GM12892 (cell line): ENCODE measurements around the gene APBB1.
A peak's percentile ranks its signal among the peaks of the same experiment; 100 is the strongest.
"Not testable (repeated sequence)": the region's sequence is repeated elsewhere in the genome, so short reads cannot be mapped to it uniquely, and the experiment has no call there.

Source experiments
- DNase-seq: peaks from one replicate; pipeline ENCODE4 v3.0.0; 2011; ENCODE audit not compliant: insufficient read length
- FAIRE-seq: peaks from 2 replicates; lab custom pipeline; 2011; peaks lifted over from hg19 to GRCh38; lab: Jason Lieb, UNC
- POLR2A ChIP-seq: IDR thresholded peaks from 2 replicates; pipeline ENCODE4 v1.6.1; 2011; ENCODE audit warnings: low read depth, low read length, control low read depth
- POLR2AphosphoS5 ChIP-seq: IDR thresholded peaks from 2 replicates; pipeline ENCODE4 v1.6.1; 2011; ENCODE audit warnings: low read depth, low read length, control low read depth
- TAF1 ChIP-seq: IDR thresholded peaks from 2 replicates; pipeline ENCODE4 v1.6.1; 2011; ENCODE audit warnings: low read depth, mild to moderate bottlenecking, control low read depth, low read length, borderline replicate concordance

APBB1 gene

DNA sequence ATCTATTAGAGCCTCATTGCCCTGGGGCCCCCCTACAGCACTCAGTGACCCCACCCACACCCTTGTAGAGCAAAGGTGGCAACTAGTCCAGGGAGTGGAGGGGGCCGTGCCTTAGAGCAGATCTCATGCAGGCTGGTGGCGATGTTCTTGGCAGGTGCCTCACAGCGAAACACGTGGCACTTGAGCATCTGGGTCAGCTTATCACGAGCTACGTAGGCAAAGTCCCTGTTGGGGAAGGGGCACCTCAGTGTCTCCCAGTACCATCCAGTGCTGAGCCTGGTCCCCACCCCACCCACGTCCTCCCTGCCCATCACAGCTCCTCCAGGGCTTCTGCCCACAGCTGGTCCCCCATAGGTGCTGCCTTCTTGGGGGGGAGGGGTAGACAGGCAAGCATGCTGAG is 17.4 kb downstream of the APBB1 start:
- TF ChIP-seq POLR2A (no peak), TAF1 (no peak), POLR2AphosphoS5 (no peak)
- DNase-seq, result no peak
- FAIRE-seq, result peak; percentile 73

DNA sequence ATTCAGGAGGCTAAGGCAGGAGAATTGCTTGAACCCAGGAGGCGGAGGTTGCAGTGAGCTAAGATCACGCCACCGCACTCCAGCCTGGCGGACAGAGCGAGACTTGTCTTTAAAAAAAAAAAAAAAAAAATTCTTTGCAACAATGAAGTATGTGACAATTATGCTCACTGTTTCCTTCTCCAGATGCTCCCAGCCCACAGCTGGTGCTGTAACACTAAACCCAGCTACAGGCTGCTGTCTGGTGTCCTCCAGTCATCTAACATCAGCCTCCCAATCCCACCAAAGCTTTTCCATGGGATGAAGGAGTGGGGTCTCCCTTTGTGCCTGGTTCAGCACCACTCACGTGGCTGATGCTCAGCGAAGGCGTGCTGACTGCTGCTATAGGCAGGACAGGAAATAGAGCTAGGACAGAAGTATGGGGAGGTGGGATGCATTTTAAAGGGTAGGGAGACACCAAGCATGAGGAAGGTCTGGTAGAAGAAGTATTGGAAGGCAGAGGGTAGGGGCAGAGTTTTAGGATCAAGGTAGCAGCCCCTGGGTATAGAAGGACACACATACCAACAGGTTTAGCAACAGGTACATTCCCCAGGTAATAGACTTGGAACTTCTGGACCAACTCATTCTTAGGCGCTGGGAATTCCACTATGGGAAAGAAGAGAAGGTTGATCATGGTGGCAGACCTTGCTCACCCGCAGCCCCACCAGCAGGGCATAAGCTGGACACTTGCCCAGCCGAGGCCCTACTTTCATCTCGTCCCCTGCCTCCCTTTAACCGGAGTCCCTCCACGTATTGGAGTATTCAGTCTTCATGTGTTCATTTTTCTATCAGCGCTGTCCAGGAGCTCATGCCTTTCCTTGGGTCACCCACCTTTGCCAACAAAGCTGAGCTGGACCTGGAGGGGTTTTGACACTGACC is 18.2 kb downstream of the APBB1 start:
- DNase-seq (no peak), FAIRE-seq (no peak)
- TF ChIP-seq TAF1 (no peak), POLR2A (no peak), POLR2AphosphoS5 (no peak)

DNA sequence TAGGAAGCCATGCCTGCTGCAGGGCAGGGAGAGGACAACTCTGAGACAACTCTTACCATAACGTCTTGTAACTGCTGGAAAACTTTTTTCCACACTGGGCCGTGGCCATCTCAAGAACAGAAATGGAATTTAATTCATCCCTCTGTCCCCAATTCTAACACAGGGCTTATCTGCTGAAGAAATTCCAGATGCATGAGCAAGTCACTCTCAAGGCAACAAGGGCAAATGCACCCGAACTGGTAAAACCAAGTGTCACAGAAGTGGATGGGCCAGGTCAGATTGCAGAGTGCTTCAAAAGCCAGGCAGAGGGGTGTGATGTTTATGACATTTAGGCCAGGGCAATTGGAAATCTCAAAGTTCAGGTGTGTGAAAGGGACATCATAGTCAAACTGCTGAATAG is 21.3 kb downstream of the APBB1 start:
- FAIRE-seq (no peak), DNase-seq (no peak)
- TF ChIP-seq TAF1 (no peak), POLR2A (no peak), POLR2AphosphoS5 (no peak)

DNA sequence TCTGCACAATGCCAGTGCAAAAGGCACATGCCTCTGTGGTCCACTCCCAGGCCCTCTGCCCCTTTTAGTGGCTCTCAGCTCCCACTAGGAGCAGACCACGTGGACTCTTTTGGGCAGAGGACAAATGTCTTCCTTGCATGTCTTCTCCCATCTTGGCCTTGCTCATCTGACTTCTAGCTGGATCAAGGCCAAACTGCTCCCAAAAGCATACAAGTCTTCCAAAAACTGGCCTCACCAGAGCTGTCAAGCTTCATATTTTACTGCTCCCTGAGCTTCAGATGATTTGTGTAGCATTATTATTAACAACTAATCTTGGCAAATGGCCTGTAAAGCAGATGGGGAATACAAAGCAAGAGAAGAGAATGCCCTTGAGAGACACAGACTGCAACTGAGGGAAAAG is 21.7 kb downstream of the APBB1 start:
- no peak for DNase-seq
- TF ChIP-seq POLR2A (no peak), POLR2AphosphoS5 (no peak), TAF1 (no peak)
- FAIRE-seq, result no peak

DNA sequence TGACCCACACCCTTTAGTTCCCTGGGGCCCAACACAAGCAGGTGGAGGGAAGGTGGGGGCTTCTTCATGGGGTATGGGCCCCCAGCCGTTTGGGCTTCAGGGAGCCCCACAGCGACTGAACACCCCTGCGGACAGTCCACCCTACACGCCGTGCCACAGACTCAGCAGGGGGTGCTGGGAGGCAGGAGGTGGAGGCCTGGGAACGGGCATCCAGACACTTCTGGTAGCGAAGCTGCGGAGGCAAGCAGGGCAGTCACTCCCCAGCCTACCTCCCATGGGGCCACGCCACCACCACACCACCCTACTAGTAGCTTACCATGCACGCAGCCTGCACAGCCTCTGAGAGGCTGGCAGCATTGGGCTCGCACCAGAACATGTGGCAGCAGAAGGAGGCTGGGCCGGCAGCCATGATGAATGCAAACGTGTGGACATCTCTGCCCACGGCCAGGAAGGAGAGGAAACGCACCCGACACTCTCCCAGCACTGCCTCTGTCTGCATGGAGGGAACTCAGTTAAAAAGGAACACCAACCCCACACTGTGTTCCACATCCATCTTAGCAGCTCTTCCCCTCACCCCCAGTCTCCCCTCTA is 23.3 kb downstream of the APBB1 start:
- TF ChIP-seq POLR2A, result no peak
- no peak for TF ChIP-seq POLR2AphosphoS5
- TF ChIP-seq TAF1, result no peak
- no peak for FAIRE-seq

DNA sequence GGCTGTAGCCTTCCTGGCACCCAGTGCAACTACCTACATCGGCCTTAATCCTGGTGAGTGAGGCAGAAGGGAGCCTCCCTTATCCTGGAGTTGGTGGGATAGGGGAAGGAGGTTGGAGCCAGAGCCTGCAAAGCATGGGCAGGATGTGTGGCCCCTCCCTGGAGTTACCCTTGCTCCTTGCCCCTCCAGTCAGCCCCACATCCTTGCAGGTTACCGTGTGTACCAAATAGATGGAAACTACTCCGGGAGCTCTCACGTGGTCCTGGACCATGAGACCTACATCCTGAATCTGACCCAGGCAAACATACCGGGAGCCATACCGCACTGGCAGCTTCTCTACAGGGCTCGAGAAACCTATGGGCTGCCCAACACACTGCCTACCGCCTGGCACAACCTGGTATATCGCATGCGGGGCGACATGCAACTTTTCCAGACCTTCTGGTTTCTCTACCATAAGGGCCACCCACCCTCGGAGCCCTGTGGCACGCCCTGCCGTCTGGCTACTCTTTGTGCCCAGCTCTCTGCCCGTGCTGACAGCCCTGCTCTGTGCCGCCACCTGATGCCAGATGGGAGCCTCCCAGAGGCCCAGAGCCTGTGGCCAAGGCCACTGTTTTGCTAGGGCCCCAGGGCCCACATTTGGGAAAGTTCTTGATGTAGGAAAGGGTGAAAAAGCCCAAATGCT is 24.8 kb downstream of the APBB1 start:
- no peak for DNase-seq
- no peak for FAIRE-seq
- no peak for TF ChIP-seq TAF1
- TF ChIP-seq POLR2A, result no peak
- TF ChIP-seq POLR2AphosphoS5, result no peak

More for the DNA sequence above, 23.3 kb downstream of the APBB1 start:
- no peak for DNase-seq

DNA sequence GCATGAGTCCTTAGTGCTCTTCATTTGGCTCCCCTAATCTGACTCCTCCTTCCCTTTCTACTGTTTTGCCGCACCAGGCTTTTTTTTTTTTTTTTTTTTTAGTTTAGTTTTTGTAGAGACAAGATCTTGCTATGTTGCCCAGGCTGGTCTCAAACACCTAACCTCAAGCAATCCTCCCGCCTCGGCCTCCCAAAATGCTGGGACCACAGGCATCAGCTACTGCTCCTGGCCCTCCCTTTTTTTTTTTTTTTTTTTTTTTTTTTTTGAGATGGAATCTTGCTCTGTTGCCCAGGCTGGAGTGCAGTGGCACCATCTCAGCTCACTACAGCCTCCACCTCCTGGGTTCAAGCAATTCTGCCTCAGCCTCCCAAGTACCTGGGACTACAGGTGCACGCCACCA is 26.6 kb downstream of the APBB1 start:
- FAIRE-seq, DNase-seq: not testable (repeated sequence)

DNA sequence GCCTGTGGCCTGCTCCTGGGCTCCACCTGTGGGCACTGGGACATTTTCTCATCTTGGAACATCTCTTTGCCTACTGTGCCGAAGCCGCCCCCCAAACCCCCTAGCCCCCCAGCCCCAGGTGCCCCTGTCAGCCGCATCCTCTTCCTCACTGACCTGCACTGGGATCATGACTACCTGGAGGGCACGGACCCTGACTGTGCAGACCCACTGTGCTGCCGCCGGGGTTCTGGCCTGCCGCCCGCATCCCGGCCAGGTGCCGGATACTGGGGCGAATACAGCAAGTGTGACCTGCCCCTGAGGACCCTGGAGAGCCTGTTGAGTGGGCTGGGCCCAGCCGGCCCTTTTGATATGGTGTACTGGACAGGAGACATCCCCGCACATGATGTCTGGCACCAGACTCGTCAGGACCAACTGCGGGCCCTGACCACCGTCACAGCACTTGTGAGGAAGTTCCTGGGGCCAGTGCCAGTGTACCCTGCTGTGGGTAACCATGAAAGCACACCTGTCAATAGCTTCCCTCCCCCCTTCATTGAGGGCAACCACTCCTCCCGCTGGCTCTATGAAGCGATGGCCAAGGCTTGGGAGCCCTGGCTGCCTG is 27.3 kb downstream of the APBB1 start:
- FAIRE-seq (no peak), DNase-seq (no peak)
- TF ChIP-seq POLR2AphosphoS5 (no peak), TAF1 (no peak), POLR2A (no peak)

DNA sequence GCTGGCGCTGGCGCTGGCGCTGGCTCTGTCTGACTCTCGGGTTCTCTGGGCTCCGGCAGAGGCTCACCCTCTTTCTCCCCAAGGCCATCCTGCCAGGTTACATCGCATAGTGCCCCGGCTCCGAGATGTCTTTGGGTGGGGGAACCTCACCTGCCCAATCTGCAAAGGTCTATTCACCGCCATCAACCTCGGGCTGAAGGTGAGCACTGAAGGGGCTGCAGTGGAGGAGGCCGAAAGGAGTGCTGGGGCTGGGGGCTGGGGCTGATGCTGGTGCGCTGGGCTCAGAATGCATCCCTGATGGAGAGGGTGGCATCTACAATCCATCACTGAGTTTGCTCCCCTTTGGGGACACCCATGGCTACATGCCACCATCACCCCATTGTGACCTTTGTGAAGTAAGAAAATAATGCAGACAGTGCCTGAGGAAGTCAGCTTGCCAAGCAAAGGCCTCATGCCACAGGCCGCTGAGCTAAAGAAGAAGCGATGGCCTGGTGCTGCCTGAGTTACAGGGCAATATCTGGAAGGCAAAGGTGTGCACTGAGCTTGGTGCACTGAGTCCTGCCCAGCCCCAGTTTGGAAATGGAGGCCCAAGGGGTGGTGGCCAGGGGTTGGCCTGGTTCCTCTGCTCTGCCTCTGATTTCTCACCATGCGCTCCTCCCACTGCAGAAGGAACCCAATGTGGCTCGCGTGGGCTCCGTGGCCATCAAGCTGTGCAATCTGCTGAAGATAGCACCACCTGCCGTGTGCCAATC is 28.0 kb downstream of the APBB1 start:
- FAIRE-seq (peak; percentile 61), DNase-seq (no peak)
- no peak for TF ChIP-seq TAF1
- no peak for TF ChIP-seq POLR2AphosphoS5
- TF ChIP-seq POLR2A, result no peak

DNA sequence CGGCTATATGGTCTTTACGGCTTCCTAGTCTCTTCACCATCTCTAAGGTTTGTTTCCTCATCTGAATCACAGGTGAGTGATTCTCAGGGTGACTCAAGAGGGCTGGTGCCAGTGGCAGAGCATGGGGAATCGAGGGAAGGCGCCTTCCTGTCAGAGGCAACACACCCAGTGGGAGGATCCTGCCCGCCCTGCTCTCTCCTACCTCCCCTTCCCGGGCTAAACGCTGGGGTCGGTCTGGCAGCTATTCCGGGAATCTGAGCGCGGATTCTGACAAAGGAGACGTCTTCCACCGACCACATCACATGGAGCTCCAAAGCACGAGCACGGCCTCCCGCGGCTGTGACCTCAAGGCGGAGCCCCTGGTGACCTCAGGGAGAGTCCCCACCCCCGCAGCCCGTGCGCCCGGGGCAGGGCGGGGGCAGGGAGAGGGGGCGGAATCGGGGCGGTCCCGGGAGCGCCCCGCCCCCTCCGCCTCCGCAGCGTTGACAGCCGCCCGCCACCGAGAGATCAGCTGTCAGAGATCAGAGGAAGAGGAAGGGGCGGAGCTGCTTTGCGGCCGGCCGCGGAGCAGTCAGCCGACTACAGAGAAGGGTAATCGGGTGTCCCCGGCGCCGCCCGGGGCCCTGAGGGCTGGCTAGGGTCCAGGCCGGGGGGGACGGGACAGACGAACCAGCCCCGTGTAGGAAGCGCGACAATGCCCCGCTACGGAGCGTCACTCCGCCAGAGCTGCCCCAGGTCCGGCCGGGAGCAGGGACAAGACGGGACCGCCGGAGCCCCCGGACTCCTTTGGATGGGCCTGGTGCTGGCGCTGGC is 28.8 kb downstream of the APBB1 start, which contains the start of gene SMPD1:
TSS of gene SMPD1 (plus strand) at position 570 of the 813 bp plus-strand sequence. CDS start at position 695, 125 bp downstream.
- DNase-seq, result peak; percentile 93
- peak; percentile 100 for FAIRE-seq
- TF ChIP-seq TAF1 (no peak), POLR2AphosphoS5 (peak; percentile 29), POLR2A (peak; percentile 67; the same call in 1 of the 2 replicates)
